Kidney epithelial cell (primary cell): ENCODE data around the gene SEBOX. TPM values are rescaled to one million over a fixed set of nuclear protein-coding genes. Genes with fewer than 3 reads are reported as not detected.

Experiments
- DNase-seq: peaks from one replicate; pipeline ENCODE4 v3.0.0-alpha.2; 2010; ENCODE audit warnings: low read depth
- H3K27me3 ChIP-seq: 2 replicates; pipeline ENCODE4 v1.6.0; 2011; ENCODE audit warnings: low read length; ENCODE audit not compliant: control insufficient read depth, insufficient read depth
- H3K36me3 ChIP-seq: 2 replicates; pipeline ENCODE4 v1.5.1; 2011; ENCODE audit warnings: low read length; ENCODE audit not compliant: control insufficient read depth, insufficient read depth
- H3K4me3 ChIP-seq: 2 replicates; pipeline ENCODE4 v1.5.1; 2011; ENCODE audit warnings: low read depth, mild to moderate bottlenecking, control low read depth, low read length
- CTCF ChIP-seq: IDR thresholded peaks from 2 replicates; pipeline ENCODE4 v1.5.1; 2011; ENCODE audit warnings: mild to moderate bottlenecking, moderate library complexity, low read length, control low read depth, inconsistent platforms; ENCODE audit not compliant: insufficient read depth, poor library complexity, severe bottlenecking
- total RNA-seq: library from RNA; depleted of rRNA; stranded (reverse); fragments of >200 nt; gene quantifications from 2 replicates; pipeline ENCODE4 v1.2.3, GENCODE V29; 2015

SEBOX gene
- total RNA-seq: not detected in 2 replicates

GRCh38 chr17:28364665-28365363 is at the start of gene SEBOX:
Gene SEBOX (minus strand): TSS chr17:28365199. CDS start chr17:28365151, 48 bp downstream.
- Histone ChIP-seq H3K4me3 (no peak within 1 kb of the TSS), H3K27me3 (no peaks in the 10 kb centered on the region), H3K36me3 (peaks cover 1% of the 10 kb centered on the region)
- no peak for TF ChIP-seq CTCF
- DNase-seq: no peak

- TF ChIP-seq CTCF: no peak
- no peaks in the 10 kb centered on the region for H3K36me3 ChIP-seq
Observed at GRCh38 chr17:28413804-28414203, 48.8 kb upstream of the SEBOX start.

GRCh38 chr17:28412099-28412498 is 47.1 kb upstream of the SEBOX start:
- TF ChIP-seq CTCF: no peak
- H3K27me3 ChIP-seq: peaks cover 11% of the 10 kb centered on the region
- H3K36me3 ChIP-seq: no peaks in the 10 kb centered on the region
- H3K4me3 ChIP-seq: no peak overlapping the region
- no peak for DNase-seq

More at GRCh38 chr17:28413804-28414203, 48.8 kb upstream of the SEBOX start:
- no peak overlapping the region for H3K4me3 ChIP-seq
- no peak for DNase-seq
- peaks cover 11% of the 10 kb centered on the region for H3K27me3 ChIP-seq

- no peaks in the 10 kb centered on the region for H3K27me3 ChIP-seq
- TF ChIP-seq CTCF: no peak
- no peaks in the 10 kb centered on the region for H3K36me3 ChIP-seq
- no peak for DNase-seq
- no peak overlapping the region for H3K4me3 ChIP-seq
Observed at GRCh38 chr17:28407974-28408306, 42.9 kb upstream of the SEBOX start.

GRCh38 chr17:28407130-28407973 is 42.4 kb upstream of the SEBOX start:
- Histone ChIP-seq H3K27me3 (no peaks in the 10 kb centered on the region), H3K4me3 (no peak overlapping the region), H3K36me3 (no peaks in the 10 kb centered on the region)
- DNase-seq: no peak
- no peak for TF ChIP-seq CTCF

GRCh38 chr17:28406473-28406814 is 41.4 kb upstream of the SEBOX start:
- DNase-seq: no peak
- H3K27me3 ChIP-seq: no peaks in the 10 kb centered on the region
- no peaks in the 10 kb centered on the region for H3K36me3 ChIP-seq
- no peak for TF ChIP-seq CTCF
- H3K4me3 ChIP-seq: peak overlapping the region; percentile 53
